Measurements from ENCODE around the gene NCAN.
A peak's percentile ranks its signal among the peaks of the same experiment; 100 is the strongest.

Gene NCAN

GRCh38 chr19:19203012-19203856 is 8.5 kb upstream of the NCAN start, which contains the start of gene NR2C2AP:
NR2C2AP (minus strand) TSS chr19:19203414; CDS start chr19:19203060, 354 bp downstream.
- TF ChIP-seq CTCF (IDR thresholded peaks at IDR 0.05), result no peak
- H3K27ac Mint-ChIP-seq, result no peak within 1 kb of the TSS
- H3K36me3 Mint-ChIP-seq (ENCODE audit: low read depth), result peaks cover 28% of the 10 kb centered on the region
- H3K4me1 Mint-ChIP-seq, result peaks cover 14% of the 10 kb centered on the region
- peaks cover 48% of the 10 kb centered on the region for H3K27me3 Mint-ChIP-seq (ENCODE audit: low read depth, poor library complexity)
- H3K9me3 Mint-ChIP-seq, result peaks cover 3% of the 10 kb centered on the region
- DNase-seq, result peak; percentile 85
- peak within 1 kb of the TSS; percentile 88 for H3K4me3 Mint-ChIP-seq

GRCh38 chr19:19204181-19204580 is 7.6 kb upstream of the NCAN start:
- Mint-ChIP-seq H3K4me1 (peaks cover 14% of the 10 kb centered on the region), H3K9me3 (peaks cover 3% of the 10 kb centered on the region), H3K27ac (no peak overlapping the region), H3K27me3 (ENCODE audit: low read depth, poor library complexity) (peaks cover 57% of the 10 kb centered on the region), H3K36me3 (ENCODE audit: low read depth) (peaks cover 20% of the 10 kb centered on the region), H3K4me3 (peak overlapping the region; percentile 67)
- no peak for TF ChIP-seq CTCF (IDR thresholded peaks at IDR 0.05)
- no peak for DNase-seq

GRCh38 chr19:19205416-19206410 is 6.0 kb upstream of the NCAN start:
- H3K4me3 Mint-ChIP-seq, result no peak overlapping the region
- no peak for DNase-seq
- H3K27me3 Mint-ChIP-seq (ENCODE audit: low read depth, poor library complexity), result peaks cover 73% of the 10 kb centered on the region
- H3K9me3 Mint-ChIP-seq, result peaks cover 3% of the 10 kb centered on the region
- H3K27ac Mint-ChIP-seq, result no peak overlapping the region
- H3K4me1 Mint-ChIP-seq, result peaks cover 14% of the 10 kb centered on the region
- no peak for TF ChIP-seq CTCF (IDR thresholded peaks at IDR 0.05)
- H3K36me3 Mint-ChIP-seq (ENCODE audit: low read depth), result peaks cover 11% of the 10 kb centered on the region

GRCh38 chr19:19206938-19207337 is 4.8 kb upstream of the NCAN start:
- peaks cover 3% of the 10 kb centered on the region for H3K9me3 Mint-ChIP-seq
- no peak for DNase-seq
- H3K36me3 Mint-ChIP-seq (ENCODE audit: low read depth), result peaks cover 4% of the 10 kb centered on the region
- peaks cover 14% of the 10 kb centered on the region for H3K4me1 Mint-ChIP-seq
- H3K4me3 Mint-ChIP-seq, result no peak overlapping the region
- H3K27ac Mint-ChIP-seq, result no peak overlapping the region
- TF ChIP-seq CTCF (IDR thresholded peaks at IDR 0.05), result no peak
- peaks cover 85% of the 10 kb centered on the region for H3K27me3 Mint-ChIP-seq (ENCODE audit: low read depth, poor library complexity)

GRCh38 chr19:19207637-19208572 is 3.9 kb upstream of the NCAN start:
- no peaks in the 10 kb centered on the region for H3K36me3 Mint-ChIP-seq (ENCODE audit: low read depth)
- peaks cover 95% of the 10 kb centered on the region for H3K27me3 Mint-ChIP-seq (ENCODE audit: low read depth, poor library complexity)
- H3K4me3 Mint-ChIP-seq, result no peak overlapping the region
- H3K27ac Mint-ChIP-seq, result no peak overlapping the region
- no peak for TF ChIP-seq CTCF (IDR thresholded peaks at IDR 0.05)
- no peak for DNase-seq
- H3K4me1 Mint-ChIP-seq, result peaks cover 4% of the 10 kb centered on the region
- peaks cover 3% of the 10 kb centered on the region for H3K9me3 Mint-ChIP-seq
